IPS-11a (cell line): ENCODE measurements around the gene GOLGA7B.

Experiments
- H3K4me3 ChIP-seq: one replicate; pipeline ENCODE4 v1.5.1; 2013; ENCODE audit warnings: low read depth, low read length, control low read depth

The GOLGA7B gene

DNA sequence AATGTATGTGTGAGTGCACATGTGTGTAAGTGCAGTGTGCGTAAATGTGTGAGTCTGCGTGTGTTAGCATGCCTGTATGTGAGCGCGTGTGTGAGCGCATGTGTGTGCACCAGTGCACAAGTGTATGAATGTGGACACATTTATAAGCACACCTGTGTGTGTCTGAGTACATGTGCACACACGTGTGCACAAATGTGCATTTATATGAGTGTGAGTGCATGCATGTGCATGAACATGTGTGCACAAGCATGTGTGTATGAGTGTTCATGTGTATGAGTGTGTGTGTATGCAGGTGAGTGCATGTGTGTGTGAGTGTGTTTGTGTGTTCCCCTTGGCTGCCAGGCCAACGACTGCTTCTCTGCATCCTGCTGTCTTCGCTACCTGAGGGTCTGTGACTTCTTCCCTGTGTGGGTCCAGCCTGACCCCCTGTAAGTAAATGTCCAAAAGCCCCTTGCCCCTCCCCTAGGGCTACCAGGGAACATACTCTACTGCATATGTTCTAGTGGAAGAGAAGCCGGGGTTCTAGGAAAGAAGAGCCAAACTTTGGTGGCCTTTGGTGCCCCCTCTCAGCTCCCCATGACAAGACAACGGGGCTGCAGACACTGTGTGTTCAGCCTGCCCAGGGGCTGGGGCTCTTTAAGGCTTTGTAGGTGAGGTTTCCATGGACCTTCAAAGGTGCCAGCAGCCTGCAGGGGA is 17.0 kb downstream of the GOLGA7B start:
- no peak overlapping the region for H3K4me3 ChIP-seq

DNA sequence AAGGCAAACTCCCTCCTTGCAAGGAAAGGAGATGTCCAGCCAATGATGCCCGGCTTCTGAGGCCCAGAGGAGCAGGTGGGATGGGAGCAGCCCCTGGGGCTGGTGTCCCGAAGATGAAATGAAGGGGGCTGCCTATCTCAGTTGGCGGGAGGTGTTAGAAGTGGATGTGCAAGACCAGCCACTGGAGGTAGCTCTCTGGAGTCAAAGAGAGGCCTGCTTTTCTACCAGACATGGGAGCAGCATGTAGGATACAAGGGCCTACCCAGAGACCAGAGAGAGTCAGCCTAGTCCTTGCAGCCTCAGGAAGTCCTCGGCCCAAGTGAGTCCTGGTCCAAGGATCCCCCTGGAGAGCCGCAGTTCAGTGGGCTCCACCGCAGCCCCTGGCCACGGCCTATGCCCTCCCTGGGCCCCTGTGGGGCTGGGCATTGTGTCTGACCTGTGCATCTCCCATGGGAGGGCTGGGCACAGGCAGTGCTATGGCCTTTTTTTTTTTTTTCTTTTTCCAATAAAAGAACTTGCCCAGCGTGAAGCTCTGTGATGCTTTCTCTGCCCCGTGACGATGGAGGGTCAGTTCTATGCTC is 17.7 kb downstream of the GOLGA7B start:
- no peak overlapping the region for H3K4me3 ChIP-seq

DNA sequence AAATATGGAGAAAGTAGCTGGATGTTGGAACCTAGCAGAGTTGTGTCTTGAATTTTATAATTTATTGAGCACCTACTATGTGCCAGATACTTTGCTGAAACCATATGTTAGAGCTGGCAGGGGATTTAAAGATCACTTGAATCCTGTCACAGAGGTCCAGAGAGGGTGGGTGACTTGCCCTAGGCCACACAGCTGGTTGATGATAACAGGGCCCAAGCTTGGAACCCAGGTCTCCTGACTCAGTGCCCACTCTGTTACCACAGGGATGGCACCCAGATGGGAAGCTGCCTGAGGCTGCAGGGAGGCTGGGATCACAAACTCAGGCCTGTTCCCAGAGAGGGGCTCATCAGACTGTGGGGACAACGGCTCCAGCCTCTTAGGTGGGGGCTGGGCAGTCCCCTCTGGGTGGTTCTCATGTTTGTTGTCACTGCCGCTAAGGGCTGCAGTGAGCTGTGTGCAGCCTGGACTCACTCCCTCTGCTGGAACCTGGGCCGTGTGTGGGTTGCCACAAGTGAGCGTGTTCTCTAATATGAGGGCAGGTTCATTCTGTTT is 18.6 kb downstream of the GOLGA7B start:
- H3K4me3 ChIP-seq, result no peak overlapping the region

GRCh38 chr10:97869091-97870042 is 19.7 kb downstream of the GOLGA7B start:
- H3K4me3 ChIP-seq, result no peak overlapping the region

DNA sequence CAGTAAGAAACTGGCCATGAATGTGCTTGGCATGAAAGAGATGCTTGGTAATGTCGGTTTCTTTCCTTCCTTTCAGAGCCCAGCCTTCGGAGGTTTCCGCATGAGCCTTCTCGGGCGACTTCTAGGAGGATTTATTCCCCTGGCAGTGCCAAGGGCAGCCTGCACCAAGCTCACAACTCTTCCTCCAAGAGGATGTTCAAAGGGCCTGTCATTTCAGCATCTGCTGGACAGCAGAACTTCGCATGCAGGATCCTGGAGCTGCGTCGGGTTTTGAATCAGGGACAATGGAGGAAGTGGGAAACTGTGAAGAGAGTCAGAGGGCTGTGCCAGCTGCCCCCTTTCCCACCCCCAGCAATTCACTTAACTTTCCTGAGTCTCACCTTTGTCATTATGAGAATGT is 21.3 kb downstream of the GOLGA7B start:
- no peak overlapping the region for H3K4me3 ChIP-seq

DNA sequence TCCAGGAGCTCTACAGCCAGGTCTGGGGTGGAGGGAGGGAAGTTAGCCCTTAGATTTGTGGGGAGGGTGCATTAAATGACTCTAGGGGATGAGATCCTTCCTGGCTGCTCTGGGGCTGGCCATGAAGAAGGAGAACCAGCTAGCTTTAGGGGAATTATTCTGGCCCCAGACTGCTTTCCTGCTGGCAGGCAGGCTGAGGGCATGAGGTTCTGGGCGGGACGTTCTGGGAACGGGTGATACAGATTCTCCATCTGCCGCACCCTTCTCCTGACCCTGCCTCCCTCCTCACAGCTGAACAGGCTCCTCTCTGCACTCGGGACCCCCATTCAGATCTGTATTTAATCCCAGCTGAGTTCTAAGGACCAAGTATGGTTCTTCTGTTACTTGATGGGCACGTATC is 23.9 kb downstream of the GOLGA7B start:
- H3K4me3 ChIP-seq, result no peak overlapping the region

DNA sequence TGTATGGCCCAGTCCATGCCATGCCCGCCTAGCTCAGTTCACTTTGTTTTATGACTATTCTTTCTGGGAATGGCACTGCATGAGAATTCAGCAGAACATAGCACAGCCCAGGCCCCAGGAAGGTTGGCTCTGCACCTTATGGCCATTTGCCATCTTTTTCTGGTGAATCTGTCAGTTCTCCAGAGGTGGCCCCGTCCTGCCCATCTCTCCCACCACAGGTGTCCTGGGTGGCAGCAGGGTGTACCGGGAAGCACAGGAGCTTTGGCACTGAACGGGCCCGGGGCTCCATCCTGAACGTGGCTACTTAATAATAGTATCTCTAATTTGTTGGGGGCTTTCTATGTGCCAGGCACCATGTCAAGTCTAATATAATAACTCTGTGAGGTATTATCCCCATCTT is 24.7 kb downstream of the GOLGA7B start:
- H3K4me3 ChIP-seq, result no peak overlapping the region

GRCh38 chr10:97875391-97875790 is 25.7 kb downstream of the GOLGA7B start:
- no peak overlapping the region for H3K4me3 ChIP-seq

- H3K4me3 ChIP-seq, result no peak overlapping the region
These were observed 26.8 kb downstream of the GOLGA7B start for GRCh38 chr10:97876402-97876801.

- H3K4me3 ChIP-seq, result no peak overlapping the region
These were observed 29.6 kb downstream of the GOLGA7B start for GRCh38 chr10:97879241-97879640.

- no peak overlapping the region for H3K4me3 ChIP-seq
These were observed 30.5 kb downstream of the GOLGA7B start for GRCh38 chr10:97880109-97880508.

DNA sequence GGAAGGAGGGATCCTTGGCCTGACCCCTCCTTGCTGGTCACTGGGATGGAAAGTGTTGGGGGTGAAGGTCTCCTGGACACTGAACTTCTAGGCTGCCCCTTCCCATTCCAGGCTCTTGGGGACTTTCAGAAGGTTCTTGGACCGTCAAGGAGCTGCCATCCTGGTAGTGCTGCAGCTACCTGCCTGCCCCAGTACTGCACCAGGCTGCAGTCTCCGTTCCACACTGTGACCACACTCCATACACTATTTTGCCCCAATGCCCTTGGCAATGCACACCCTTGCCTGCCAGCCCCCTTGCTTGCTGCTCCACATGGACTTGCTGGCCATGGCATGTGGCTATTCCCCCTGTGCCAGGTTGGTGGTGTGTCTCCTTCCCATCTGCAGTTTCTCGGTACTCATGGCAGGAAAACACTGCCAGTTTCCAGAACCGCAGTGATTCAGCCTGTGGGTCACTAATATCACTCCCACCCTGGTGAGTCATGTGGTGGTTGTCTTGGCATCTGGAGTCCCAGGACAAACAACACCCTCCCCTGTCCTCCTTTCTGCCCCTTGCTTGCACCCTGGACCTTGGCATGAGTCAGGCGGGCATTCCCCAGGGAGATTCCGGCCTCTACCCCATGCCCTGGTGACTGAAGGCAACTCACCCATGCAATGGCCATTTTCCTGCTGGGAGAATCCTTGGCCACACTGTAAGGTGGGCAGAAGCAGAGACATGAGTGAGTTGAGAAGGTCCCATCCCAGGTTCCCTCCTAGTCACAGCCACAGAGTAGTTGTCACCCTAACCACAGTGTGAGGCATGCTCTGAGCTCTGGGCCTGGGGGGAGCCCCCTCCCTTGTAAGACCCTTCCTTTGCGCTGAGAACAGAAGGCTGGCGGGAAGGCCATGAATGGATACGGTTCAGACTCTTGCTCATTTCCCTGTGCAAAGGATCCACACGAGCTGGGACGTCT is 32.8 kb downstream of the GOLGA7B start:
- no peak overlapping the region for H3K4me3 ChIP-seq

GRCh38 chr10:97883092-97883485 is 33.4 kb downstream of the GOLGA7B start:
- H3K4me3 ChIP-seq, result no peak overlapping the region

- H3K4me3 ChIP-seq, result no peak overlapping the region
These were observed 36.6 kb downstream of the GOLGA7B start for GRCh38 chr10:97886286-97886685.

DNA sequence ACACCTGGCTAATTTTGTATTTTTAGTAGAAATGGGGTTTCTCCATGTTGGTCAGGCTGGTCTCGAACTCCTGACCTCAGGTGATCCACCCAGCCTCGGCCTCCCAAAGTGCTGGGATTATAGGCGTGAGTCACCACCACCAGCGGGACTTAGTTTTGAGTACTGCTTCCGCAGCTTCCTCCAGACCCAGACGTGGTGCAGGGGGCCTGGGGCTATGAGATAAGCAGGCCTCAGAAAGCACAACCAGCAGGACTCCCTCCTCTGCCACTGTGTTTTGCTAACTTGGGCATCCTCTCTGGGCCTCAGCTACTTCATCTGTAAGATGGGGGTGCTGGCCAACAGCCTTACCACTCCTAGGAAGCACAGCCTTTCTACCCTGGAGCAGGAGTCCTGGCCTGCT is 37.8 kb downstream of the GOLGA7B start:
- no peak overlapping the region for H3K4me3 ChIP-seq

- no peak overlapping the region for H3K4me3 ChIP-seq
These were observed 38.5 kb downstream of the GOLGA7B start for GRCh38 chr10:97888134-97888533.

DNA sequence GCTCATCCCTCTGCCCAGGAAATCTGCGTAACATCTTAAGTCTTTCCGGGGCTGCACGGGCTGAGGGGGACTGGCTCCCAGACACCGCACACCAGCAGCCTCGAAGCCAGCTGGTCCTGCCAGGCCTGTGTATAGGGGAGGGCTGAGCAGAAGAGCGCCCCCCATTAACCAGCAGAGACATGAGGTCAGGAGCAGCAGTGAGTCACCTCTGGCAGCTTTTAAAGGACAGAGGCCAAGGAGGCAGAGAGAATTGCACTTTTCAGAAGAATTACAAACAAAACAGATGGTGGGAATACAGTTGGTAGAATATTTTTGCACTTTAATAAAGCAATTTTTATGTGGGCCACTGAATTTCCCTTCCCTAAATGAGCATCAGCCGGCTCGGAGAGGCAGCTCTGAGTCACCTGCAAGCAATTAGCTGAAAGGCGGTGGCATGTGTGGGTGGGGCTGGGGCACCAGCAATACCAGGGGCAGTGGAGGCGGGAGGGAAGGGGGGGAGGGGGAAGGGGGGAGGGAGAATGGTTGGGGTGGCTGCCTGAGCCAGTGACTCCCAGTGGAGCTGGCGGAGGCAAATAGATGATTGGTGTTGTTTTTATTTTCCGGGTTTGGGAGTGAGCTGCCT is 39.1 kb downstream of the GOLGA7B start:
- no peak overlapping the region for H3K4me3 ChIP-seq

DNA sequence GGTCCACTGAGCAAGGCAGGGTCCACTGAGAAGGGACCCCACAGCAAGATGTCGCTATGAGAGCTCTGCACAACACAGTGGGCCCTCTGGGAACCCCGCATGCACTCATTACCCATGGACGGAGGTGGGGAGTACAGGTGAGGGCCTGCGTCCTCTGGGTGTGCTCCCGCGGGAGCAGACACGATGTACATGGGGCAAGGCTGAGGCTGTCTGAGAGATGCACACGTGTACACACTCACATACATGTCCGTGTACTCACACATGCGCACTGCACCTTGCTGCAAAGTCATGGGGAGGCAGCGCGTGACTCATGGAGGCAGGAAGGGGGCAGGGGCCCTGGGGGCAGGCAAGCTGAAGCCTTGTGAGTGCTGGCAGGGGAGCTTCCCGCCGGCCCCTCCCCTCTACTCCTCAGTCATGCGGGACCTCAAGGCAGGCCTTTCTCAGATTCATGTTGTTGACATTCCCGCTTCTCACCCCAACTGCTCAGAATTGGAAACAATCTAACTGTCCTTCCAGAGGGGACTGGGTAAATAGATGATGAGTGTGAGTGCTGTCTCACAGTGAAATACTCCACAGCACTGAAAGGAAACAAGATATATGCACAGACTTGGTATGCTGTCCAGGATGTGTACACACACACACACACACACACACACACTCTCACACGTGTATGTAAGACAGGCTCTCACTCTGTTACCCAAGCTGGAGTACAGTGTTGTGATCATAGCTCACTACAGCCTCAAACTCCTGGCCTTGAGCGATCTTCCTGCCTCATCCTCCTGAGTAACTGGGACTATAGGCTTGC is 40.0 kb downstream of the GOLGA7B start:
- no peak overlapping the region for H3K4me3 ChIP-seq

GRCh38 chr10:97891497-97892167 is 42.0 kb downstream of the GOLGA7B start:
- no peak overlapping the region for H3K4me3 ChIP-seq
